ENCODE data around the gene MGRN1. TPM values are rescaled to one million over a fixed set of nuclear protein-coding genes. Genes with fewer than 3 reads are reported as not detected.

Gene MGRN1
- polyA plus RNA-seq, 6 donors from 2014 or later = 3.9 to 10.6 (median 6.6) TPM

DNA sequence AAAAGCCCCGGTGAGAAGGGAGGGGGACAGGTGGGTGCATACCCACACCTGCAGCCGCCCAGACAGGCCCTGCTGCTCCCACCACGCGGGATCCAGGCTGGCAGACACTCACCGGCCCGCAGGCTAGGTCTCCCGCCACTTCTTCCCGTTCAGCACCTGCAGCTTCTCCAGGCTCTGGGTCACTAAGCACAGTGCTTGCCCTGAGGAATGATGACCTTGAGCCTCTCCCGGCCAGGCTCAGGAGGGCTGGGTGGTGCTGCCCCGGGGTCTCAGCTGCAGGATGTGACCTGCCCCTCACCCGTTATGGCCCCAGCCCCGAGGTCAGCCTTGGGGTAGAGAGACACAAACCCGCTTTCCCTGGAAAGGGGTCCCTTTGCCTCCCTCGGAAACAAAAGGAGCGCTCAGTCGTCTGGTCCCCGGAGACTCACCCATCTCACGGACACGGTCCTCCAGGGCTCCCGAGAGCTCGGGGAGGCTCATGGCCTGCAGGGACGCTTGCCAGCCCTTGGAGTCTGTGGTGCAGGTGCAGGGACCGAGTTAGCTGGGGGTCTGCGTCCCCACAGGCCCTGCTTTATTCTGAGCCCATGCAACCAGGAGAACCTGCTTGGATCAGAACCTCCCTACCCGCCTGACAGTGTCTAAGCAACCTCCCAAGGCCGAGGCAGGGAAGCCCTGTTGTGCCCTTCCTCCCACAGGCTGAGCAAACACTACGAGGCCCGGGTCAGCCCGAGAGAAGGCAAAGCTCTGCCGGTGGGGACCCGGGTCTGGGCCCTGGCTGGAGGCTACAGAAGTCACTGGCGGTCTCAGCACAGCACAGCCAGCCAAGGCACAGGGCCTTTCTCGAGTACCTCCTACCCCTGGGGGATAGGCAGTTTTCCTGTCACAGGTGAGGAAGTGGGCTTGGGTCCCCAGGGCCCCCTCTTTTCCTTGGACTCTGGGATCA is 72.5 kb downstream of the MGRN1 start:
- H3K27ac Mint-ChIP-seq = peak overlapping the region in 1 of 6 donors; percentile 36
- H3K27me3 Mint-ChIP-seq = no peaks in the 10 kb centered on the region
- peak overlapping the region in 2 of 8 donors; percentile 50 to 90 for H3K4me3 Mint-ChIP-seq
- peaks cover 5 to 12% (median 9%) of the 10 kb centered on the region in 3 donors for H3K4me1 Mint-ChIP-seq
- DNase-seq (no peak), ATAC-seq (ENCODE audit: low read depth in 2 of 2) (no peak)
- no peaks in the 10 kb centered on the region for H3K36me3 Mint-ChIP-seq
- no peaks in the 10 kb centered on the region for H3K9me3 Mint-ChIP-seq

DNA sequence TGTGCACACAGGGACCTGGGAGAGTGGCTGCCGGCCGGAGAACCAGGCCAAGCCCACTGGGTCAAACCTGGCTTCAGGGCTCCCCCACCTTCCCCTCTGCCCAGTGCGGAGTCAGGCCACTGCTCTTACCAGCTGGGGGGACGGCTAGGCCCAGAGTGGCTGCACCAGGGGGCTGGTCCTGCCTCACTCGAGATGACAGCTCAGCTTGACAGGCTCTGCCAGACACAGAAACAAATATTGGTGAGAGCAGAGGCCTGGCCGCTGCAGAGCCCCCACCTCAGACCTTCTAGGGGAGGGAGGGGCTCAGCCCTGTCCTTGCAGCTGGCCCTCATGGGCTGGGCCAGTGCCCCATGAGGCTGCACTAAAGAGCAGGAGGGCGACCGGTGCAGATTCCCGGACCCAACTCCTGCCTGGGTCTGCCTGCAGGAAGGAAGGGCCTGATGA is 73.2 kb downstream of the MGRN1 start:
- H3K27ac Mint-ChIP-seq = no peak overlapping the region
- H3K36me3 Mint-ChIP-seq = no peaks in the 10 kb centered on the region

GRCh38 chr16:4698321-4699045 is 73.9 kb downstream of the MGRN1 start:
- ATAC-seq (ENCODE audit: low read depth in 2 of 2) (no peak), DNase-seq (no peak)
- Mint-ChIP-seq H3K27ac (no peak overlapping the region), H3K27me3 (no peaks in the 10 kb centered on the region), H3K9me3 (no peaks in the 10 kb centered on the region), H3K4me1 (no peaks in the 10 kb centered on the region), H3K36me3 (no peaks in the 10 kb centered on the region), H3K4me3 (no peak overlapping the region)

More for the DNA sequence above, 73.2 kb downstream of the MGRN1 start:
- no peaks in the 10 kb centered on the region for H3K9me3 Mint-ChIP-seq
- DNase-seq (no peak), ATAC-seq (ENCODE audit: low read depth in 2 of 2) (no peak)
- H3K4me3 Mint-ChIP-seq = no peak overlapping the region
- no peaks in the 10 kb centered on the region for H3K27me3 Mint-ChIP-seq
- H3K4me1 Mint-ChIP-seq = peaks cover 0 to 5% (median 3%) of the 10 kb centered on the region in 3 donors

GRCh38 chr16:4699046-4699556 is 74.5 kb downstream of the MGRN1 start:
- no peaks in the 10 kb centered on the region for H3K36me3 Mint-ChIP-seq
- peak overlapping the region in 1 of 6 donors; percentile 53 for H3K27ac Mint-ChIP-seq
- DNase-seq = no peak
- no peak for ATAC-seq (ENCODE audit: low read depth in 2 of 2)
- no peaks in the 10 kb centered on the region for H3K4me1 Mint-ChIP-seq
- peak overlapping the region in 1 of 8 donors; percentile 46 for H3K4me3 Mint-ChIP-seq
- H3K27me3 Mint-ChIP-seq = no peaks in the 10 kb centered on the region
- H3K9me3 Mint-ChIP-seq = no peaks in the 10 kb centered on the region

GRCh38 chr16:4700380-4700996 is 75.9 kb downstream of the MGRN1 start:
- DNase-seq (no peak), ATAC-seq (ENCODE audit: low read depth in 2 of 2) (no peak)
- Mint-ChIP-seq H3K27ac (no peak overlapping the region), H3K4me1 (no peaks in the 10 kb centered on the region), H3K9me3 (no peaks in the 10 kb centered on the region), H3K36me3 (no peaks in the 10 kb centered on the region), H3K27me3 (no peaks in the 10 kb centered on the region), H3K4me3 (no peak overlapping the region)

GRCh38 chr16:4700997-4701743 is 76.5 kb downstream of the MGRN1 start:
- no peak for DNase-seq
- H3K36me3 Mint-ChIP-seq = no peaks in the 10 kb centered on the region
- H3K4me3 Mint-ChIP-seq = no peak overlapping the region
- no peaks in the 10 kb centered on the region for H3K4me1 Mint-ChIP-seq
- no peak for ATAC-seq (ENCODE audit: low read depth in 2 of 2)
- H3K9me3 Mint-ChIP-seq = no peaks in the 10 kb centered on the region
- H3K27ac Mint-ChIP-seq = no peak overlapping the region
- no peaks in the 10 kb centered on the region for H3K27me3 Mint-ChIP-seq

DNA sequence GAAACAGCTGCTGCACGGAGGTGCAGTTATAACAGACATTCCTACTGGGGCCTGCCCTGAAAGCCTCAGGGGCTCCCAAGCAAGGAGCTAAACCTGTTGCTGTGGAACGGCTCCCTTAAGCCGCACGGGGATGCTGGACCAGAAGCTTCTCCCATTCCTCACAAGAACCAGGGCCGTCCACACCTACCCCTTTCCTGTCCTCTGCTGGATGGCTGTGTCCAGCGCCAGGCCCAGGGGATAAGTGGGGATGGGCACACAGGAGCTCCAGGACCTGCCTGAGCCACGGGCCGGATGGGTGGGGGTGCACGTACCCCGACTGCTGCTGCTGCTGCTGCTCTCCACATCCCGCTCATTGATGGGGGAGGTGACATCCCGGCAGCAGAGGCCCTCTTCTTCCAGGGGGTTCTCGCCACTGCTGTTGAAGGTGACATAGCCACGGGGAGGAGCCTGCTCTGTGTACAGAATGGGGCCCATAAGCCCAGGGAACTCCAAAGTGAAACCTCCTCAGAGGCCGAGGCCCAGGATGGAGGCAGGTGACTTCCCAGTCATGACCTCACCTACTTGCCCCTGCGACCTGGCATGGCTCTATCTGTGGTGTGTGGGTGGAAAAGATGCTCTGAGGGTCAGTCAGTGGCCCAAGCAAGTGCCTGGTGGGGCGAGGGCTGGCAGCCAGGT is 77.3 kb downstream of the MGRN1 start:
- Mint-ChIP-seq H3K36me3 (no peaks in the 10 kb centered on the region), H3K4me3 (no peak overlapping the region), H3K27ac (no peak overlapping the region), H3K27me3 (no peaks in the 10 kb centered on the region), H3K9me3 (no peaks in the 10 kb centered on the region), H3K4me1 (peaks cover 0 to 4% (median 0%) of the 10 kb centered on the region in 3 donors)
- DNase-seq = no peak
- no peak for ATAC-seq (ENCODE audit: low read depth in 2 of 2)

- H3K9me3 Mint-ChIP-seq = no peaks in the 10 kb centered on the region
- H3K27ac Mint-ChIP-seq = no peak overlapping the region
- H3K4me1 Mint-ChIP-seq = peaks cover 0 to 5% (median 0%) of the 10 kb centered on the region in 3 donors
- DNase-seq (no peak), ATAC-seq (ENCODE audit: low read depth in 2 of 2) (no peak)
- no peaks in the 10 kb centered on the region for H3K36me3 Mint-ChIP-seq
- no peak overlapping the region for H3K4me3 Mint-ChIP-seq
- no peaks in the 10 kb centered on the region for H3K27me3 Mint-ChIP-seq
Measured at GRCh38 chr16:4702466-4702808, 77.8 kb downstream of the MGRN1 start.

GRCh38 chr16:4703906-4704305 is 79.3 kb downstream of the MGRN1 start:
- Mint-ChIP-seq H3K27me3 (no peaks in the 10 kb centered on the region), H3K9me3 (no peaks in the 10 kb centered on the region), H3K36me3 (no peaks in the 10 kb centered on the region), H3K27ac (no peak overlapping the region), H3K4me3 (no peak overlapping the region), H3K4me1 (peaks cover 0 to 5% (median 0%) of the 10 kb centered on the region in 3 donors)
- DNase-seq = no peak
- no peak for ATAC-seq (ENCODE audit: low read depth in 2 of 2)

DNA sequence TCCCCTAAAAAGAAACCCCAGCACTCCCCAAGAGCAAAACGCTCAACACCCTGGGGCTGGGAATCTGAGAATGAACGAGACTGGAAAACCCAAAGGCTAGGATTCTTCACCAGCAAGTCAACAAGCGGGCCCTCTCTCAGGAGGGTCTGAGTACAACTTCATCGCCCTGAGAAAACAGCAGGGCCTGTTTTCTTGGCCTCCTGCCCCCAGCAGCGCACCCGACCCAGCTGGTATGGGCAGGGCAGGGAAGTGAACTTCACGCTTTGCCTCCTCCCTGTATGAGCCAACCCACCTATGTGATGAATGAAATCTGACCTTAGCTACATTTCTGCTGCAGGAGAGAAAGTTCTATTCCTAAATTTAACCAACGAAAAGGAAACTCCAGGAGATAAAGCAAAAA is 79.9 kb downstream of the MGRN1 start:
- Mint-ChIP-seq H3K27me3 (no peaks in the 10 kb centered on the region), H3K36me3 (peaks cover 0 to 3% of the 10 kb centered on the region in 2 donors), H3K27ac (no peak overlapping the region), H3K9me3 (no peaks in the 10 kb centered on the region), H3K4me3 (no peak overlapping the region), H3K4me1 (peaks cover 0 to 5% (median 0%) of the 10 kb centered on the region in 3 donors)
- ATAC-seq (ENCODE audit: low read depth in 2 of 2) (no peak), DNase-seq (no peak)

DNA sequence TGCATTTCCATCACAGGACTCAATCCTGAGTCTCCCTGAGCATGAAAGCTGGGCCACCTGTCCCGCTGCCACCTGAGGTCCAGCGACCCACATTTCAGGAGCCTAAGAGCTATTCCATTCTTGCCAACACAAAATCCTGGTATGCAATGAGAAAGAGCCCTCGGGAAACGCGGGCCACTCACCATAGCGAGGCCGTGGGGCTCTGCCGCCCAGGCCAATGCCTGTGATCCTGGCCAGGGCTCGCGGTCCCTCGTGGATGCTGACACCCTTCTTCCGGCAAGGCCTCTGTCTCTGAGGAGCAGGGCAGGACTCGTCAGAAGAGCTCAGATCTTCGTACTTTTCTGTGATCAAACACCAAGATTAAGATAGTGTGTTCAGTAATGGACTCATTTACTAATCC is 80.3 kb downstream of the MGRN1 start:
- Mint-ChIP-seq H3K4me1 (peaks cover 0 to 5% (median 0%) of the 10 kb centered on the region in 3 donors), H3K9me3 (no peaks in the 10 kb centered on the region), H3K4me3 (no peak overlapping the region), H3K27ac (no peak overlapping the region), H3K36me3 (peaks cover 0 to 7% of the 10 kb centered on the region in 2 donors), H3K27me3 (no peaks in the 10 kb centered on the region)
- ATAC-seq (ENCODE audit: low read depth in 2 of 2) = no peak
- no peak for DNase-seq

- H3K4me1 Mint-ChIP-seq = peaks cover 0 to 5% (median 0%) of the 10 kb centered on the region in 3 donors
- DNase-seq (no peak), ATAC-seq (ENCODE audit: low read depth in 2 of 2) (no peak)
- H3K36me3 Mint-ChIP-seq = peaks cover 0 to 11% of the 10 kb centered on the region in 2 donors
- H3K9me3 Mint-ChIP-seq = no peaks in the 10 kb centered on the region
- peak overlapping the region in 1 of 6 donors; percentile 46 for H3K27ac Mint-ChIP-seq
- H3K4me3 Mint-ChIP-seq = no peak overlapping the region
- no peaks in the 10 kb centered on the region for H3K27me3 Mint-ChIP-seq
Measured at GRCh38 chr16:4706871-4707270, 82.2 kb downstream of the MGRN1 start.
